GM21526 (cell line): ENCODE data around the gene FOXO6.

Experiments
- ATAC-seq: cut with Tn5 transposase; IDR thresholded peaks from one replicate; pipeline ENCODE4 v1.9.1; 2021; ENCODE audit warnings: moderate library complexity; ENCODE audit not compliant: unreplicated experiment, low FRiP score

The FOXO6 gene

DNA sequence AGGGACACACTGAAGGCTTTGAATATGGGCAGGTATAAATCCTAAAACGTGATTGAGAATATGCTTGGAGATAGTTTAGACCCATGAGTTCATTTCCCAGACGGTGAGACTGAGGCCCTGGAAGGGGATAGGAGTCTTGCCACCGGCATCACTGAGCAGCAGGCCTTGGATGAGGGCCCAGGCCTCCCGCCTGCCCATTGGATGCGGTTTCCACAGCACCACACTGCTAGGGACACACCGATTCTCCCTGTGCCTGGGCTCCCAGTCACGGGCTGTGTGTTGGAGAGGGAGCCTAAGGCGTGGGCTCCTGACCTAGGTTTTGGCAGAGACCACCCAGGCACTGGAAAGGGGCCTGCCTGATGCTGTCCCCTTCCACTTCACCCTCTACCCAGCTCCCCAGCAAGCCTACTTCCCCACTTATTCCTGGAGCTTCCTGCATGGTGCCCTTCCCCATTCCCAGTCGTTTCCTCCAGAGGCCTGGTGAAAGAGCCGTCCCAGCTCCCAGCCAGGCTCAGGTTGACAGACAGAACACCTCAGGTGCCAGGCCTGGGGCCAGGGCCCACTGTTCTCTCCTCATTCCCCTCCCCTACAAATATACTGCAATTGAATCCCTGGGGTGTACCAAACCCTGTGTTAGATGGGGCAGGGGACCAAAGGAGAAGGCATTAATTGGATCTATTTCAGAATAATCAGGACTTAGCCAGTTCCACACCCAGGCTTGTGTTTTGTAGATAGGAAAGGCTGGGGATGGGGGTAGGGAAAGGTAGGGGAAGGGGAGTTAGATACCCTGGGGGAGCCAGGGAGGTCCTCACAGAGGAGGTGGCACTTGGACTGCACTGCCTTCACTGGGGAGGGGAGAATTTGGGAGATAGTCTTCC, 3.4 kb downstream of the FOXO6 start:
- no peak for ATAC-seq

DNA sequence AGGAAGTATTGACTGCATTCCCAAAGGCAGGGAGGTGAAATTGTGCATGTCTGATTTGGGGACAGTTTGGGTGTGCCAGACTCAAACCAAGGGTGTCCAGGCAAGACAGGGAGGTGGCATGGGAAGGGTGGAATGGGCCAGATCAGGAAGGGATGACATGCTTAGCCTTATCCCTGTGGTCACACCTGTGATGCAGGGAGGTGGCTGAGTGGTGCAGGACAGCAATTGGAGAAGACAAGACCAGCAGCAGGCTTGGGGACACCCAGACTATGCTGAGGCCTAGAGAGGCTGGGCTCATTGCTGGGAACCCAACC, 4.0 kb downstream of the FOXO6 start:
- no peak for ATAC-seq

DNA sequence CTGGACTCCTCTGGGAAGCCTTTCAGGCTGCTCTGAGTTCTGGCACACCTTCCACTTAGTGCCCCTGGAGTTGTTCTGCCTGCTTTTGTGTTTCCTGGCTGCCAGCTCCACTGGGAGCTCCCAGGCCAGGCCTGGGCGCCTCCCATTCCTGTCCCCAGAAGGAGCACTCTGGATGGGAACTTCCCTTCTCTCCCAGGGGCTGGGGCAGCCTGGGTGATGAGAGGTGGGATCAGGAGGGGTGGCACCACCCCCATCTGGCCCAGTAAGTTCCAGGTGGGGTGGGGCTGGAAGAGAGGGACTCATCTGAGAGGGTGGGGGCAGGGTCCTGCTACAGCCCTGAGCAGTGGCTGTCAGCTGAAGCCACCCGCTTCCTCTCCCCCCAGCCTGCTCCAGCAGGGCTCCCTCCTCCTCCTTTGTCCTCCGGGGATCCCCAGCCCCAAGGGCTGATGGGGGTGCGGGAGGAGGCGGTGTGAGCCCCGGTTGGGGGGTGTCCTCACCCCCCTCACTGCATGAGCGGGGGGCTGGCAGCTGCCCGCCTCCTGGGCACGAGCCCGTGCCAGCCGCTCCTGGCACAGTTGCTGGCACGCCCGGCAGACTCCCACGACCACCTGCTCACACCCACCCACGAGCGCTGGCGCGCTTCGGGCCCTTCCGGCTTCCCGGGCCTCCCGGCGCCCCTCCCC, 4.7 kb downstream of the FOXO6 start:
- ATAC-seq = no peak

- ATAC-seq = no peak
These were observed 5.4 kb downstream of the FOXO6 start for GRCh38 chr1:41366455-41367287.

DNA sequence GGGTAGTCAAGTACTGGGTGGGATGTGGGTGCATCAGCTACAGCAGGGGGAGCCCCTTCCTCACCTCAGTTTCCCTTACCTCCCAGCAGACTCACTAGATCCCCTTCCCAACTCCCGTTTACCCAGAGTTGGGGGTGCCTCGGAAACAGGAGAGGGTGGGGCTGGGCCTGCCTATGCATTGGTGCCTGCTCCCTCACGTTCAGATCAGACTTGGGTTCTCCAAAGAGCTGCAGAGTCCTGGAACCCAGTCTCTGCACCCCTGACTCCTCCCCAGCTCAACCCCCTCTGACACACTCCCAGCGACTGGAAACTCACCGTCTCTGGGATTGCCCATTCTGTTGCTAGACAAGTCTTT, 6.0 kb downstream of the FOXO6 start:
- no peak for ATAC-seq

DNA sequence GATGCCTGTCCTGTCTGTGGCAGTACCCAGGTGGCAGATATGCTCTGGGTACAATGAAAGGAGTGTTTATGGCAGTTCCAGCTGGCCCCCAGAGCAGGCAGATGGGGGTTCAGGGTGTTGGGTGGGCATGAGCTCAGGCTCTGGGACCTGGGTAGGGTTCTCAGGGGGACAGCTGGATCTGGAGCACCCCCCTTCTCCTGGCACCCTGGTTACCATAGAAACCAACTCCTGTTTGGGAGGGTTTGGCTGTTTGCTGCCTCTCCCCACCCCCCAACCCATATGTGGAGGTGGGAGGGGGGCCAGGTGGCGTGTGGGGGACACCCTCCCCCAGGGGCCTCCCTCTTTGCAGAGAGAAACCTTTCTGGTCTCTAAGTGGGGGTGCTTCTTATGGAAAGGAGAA, 7.1 kb downstream of the FOXO6 start:
- ATAC-seq = no peak

DNA sequence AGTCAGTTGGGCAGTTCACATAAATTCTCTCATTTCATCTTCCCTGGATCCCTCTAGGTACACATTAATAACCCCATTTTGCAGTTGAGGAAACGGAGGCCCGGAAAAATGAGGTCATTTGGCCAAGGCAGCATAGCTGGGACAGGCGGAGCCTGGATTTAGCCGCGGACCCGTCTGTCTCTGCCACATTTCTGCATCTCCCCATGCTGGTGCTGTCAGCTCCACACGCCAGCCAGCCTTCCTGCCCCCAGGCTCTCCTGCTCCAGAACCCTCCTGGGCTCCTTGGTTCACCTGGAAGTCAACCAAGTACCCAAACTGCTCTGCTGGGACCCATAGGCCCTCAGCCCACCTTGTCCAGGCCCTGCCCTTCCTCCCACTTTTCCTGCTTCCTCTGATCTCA, 7.6 kb downstream of the FOXO6 start:
- no peak for ATAC-seq

- ATAC-seq = no peak
These were observed 8.3 kb downstream of the FOXO6 start for GRCh38 chr1:41369531-41369930.

DNA sequence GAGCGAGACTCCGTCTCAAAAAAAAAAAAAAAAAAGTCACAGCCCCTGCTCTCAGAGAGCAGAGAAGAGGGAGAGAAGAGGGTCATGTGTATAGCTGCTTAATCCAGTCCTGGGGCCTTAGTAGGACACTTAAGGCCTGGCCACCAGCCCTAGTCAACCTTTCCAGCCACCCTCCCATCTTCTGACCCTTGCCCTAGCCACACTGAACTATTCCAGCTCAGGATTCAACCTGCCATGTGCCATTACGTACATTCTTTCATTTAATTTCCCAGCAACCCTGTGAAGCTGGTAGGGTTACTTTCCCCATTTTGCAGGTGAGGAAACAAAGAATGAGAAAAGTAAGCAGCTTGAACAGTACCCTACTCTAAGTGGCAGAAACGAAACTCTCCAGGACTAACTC, 9.0 kb downstream of the FOXO6 start:
- ATAC-seq = no peak

GRCh38 chr1:41370756-41371420, 9.7 kb downstream of the FOXO6 start:
- ATAC-seq = no peak

- ATAC-seq = no peak
These were observed 10.7 kb downstream of the FOXO6 start for GRCh38 chr1:41371630-41372599.

DNA sequence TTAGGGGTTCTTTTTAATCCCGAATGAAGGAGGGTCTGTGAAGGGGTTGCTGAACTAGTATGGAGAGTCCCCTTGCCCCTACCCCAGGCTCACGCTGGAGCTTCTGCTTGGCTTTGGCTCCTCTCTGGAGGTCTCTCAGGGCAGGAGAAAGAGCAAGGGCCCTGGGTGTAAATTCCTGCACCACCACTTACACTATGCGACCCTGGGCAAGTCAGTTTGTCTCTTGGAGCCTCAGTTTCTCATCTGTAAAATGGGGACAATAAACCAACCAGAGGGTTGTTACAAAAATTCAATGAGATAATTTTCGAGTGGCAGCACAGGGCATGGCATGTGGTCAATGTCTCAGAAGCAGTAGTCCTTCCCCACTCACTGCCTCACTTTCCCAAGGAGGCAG, 11.4 kb downstream of the FOXO6 start:
- no peak for ATAC-seq

DNA sequence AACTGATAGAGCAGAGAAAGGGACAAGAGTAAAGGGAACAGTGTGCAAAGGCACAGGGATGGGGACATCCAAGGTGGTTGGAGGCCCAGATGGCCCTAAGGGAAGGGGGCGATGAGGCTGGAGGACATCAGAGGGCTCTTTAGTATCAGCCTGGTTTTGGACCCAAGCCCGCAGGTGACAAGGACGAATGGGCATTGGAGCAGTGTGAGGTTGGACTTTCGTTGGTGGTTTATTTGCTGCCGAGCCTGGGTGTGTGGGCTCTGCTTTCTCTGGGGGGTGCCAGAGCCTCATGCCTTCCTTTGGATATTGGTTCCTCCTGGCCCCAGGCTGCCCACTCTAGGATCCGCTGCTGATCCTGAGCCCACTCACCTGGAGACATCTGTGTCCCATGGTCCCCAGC, 12.1 kb downstream of the FOXO6 start:
- ATAC-seq = no peak

GRCh38 chr1:41374711-41375110, 13.5 kb downstream of the FOXO6 start:
- no peak for ATAC-seq

- ATAC-seq = no peak
These were observed 16.2 kb downstream of the FOXO6 start for GRCh38 chr1:41377397-41377796.

GRCh38 chr1:41378222-41378621, 17.0 kb downstream of the FOXO6 start:
- no peak for ATAC-seq

GRCh38 chr1:41378999-41379737, 17.9 kb downstream of the FOXO6 start:
- ATAC-seq = no peak

GRCh38 chr1:41379738-41380130, 18.5 kb downstream of the FOXO6 start:
- no peak for ATAC-seq

- ATAC-seq = no peak
These were observed 19.0 kb downstream of the FOXO6 start for GRCh38 chr1:41380195-41380594.
